ENCODE data around the gene KCNH3.

Gene KCNH3

DNA sequence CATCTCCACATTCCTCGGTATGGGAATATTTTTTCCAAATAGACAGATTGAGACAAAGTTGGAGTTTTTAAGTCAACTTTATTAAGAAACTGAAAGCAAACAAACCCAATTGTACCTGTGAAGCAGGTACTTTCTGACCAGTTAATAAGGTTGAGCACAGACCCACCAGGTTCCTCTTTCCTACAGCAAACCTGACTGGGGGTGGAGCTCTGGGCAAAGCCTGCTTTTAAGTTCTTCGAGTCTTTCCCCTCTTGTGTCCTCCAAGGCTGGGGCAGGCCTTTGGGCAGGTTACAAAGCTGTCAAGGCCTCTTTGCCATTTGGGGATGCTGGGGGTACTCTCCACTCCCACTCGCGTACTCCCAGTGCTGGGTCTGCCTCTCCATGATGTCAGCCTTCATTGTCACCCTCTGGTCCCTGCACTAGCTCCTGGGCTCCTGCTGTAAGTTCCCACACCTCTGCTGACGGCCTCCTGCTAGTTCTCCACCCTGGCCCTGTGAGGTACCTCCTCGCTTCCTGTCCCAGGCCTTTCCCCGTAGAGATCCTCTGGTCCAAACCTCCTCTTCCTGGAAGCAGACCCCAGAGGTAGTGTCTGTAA is 3.2 kb downstream of the KCNH3 start:
- no peak overlapping the region for H3K4me3 ChIP-seq (ENCODE audit: low read depth, low read length)
- no peak for TF ChIP-seq CTCF (IDR thresholded peaks at IDR 0.05; ENCODE audit: borderline replicate concordance, insufficient read depth, low read depth, low read length)

DNA sequence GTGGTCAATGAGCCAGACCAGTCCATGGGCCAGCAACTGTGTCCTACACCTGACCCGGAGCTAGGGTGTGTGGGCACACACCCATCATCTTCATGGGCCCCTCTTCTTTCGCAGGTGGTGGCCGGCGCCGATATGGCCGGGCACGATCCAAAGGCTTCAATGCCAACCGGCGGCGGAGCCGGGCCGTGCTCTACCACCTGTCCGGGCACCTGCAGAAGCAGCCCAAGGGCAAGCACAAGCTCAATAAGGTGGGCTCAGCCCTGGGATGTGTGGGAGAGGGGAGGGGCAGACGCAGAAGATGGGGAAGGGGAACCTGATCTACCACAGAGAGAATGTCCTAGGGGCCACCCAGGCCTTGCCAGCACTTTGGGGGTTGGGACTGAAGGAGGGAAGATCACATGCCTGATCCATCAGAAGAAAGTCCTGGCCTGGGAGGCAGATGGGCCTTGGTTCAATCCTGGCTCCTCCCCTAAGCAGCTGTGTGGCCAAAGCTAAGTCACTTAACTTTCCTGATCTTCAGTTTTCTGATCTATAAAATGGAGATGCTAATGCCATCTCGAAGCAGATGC is 3.8 kb downstream of the KCNH3 start:
- no peak overlapping the region for H3K4me3 ChIP-seq (ENCODE audit: low read depth, low read length)
- TF ChIP-seq CTCF (IDR thresholded peaks at IDR 0.05; ENCODE audit: borderline replicate concordance, insufficient read depth, low read depth, low read length): no peak

DNA sequence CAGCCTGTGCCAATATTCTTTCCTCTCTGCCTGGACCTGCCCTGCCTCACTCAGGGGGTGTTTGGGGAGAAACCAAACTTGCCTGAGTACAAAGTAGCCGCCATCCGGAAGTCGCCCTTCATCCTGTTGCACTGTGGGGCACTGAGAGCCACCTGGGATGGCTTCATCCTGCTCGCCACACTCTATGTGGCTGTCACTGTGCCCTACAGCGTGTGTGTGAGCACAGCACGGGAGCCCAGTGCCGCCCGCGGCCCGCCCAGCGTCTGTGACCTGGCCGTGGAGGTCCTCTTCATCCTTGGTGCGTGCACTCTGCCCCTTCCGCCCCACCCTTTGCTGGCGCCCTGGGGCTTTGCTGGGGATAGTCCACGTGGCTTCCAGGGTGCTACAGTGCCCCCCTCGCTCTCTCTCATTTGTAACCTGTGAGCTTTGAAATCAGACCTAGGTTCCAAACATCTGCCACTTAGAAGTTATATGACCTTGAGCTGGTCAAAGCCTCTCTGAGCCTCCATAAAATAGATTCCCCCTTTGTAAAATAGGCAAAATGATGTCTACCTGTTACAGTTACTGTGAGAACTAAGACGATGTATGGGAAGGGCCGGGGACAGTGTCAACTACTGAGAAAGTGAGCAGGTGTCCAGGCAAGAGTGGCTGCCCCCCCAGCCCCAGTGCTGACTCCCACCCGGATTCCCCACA is 4.5 kb downstream of the KCNH3 start:
- H3K4me3 ChIP-seq (ENCODE audit: low read depth, low read length): no peak overlapping the region
- TF ChIP-seq CTCF (IDR thresholded peaks at IDR 0.05; ENCODE audit: borderline replicate concordance, insufficient read depth, low read depth, low read length): no peak

GRCh38 chr12:49543914-49544815 is 5.3 kb downstream of the KCNH3 start:
- no peak overlapping the region for H3K4me3 ChIP-seq (ENCODE audit: low read depth, low read length)
- no peak for TF ChIP-seq CTCF (IDR thresholded peaks at IDR 0.05; ENCODE audit: borderline replicate concordance, insufficient read depth, low read depth, low read length)

- no peak for TF ChIP-seq CTCF (IDR thresholded peaks at IDR 0.05; ENCODE audit: borderline replicate concordance, insufficient read depth, low read depth, low read length)
- no peak overlapping the region for H3K4me3 ChIP-seq (ENCODE audit: low read depth, low read length)
Measured at GRCh38 chr12:49545815-49546214, 7.0 kb downstream of the KCNH3 start.

- H3K4me3 ChIP-seq (ENCODE audit: low read depth, low read length): no peak overlapping the region
- no peak for TF ChIP-seq CTCF (IDR thresholded peaks at IDR 0.05; ENCODE audit: borderline replicate concordance, insufficient read depth, low read depth, low read length)
Measured at GRCh38 chr12:49546481-49546880, 7.7 kb downstream of the KCNH3 start.

All from GM12875 (cell line).